AG08396 (cell line): ENCODE data around the gene HES1.
"Not testable (repeated sequence)": the region's sequence is repeated elsewhere in the genome, so short reads cannot be mapped to it uniquely, and the experiment has no call there.

Experiments used
- DNase-seq: peaks from one replicate; pipeline ENCODE4 v3.0.0; 2012; ENCODE audit warnings: low spot score, mixed read lengths

Gene HES1

DNA sequence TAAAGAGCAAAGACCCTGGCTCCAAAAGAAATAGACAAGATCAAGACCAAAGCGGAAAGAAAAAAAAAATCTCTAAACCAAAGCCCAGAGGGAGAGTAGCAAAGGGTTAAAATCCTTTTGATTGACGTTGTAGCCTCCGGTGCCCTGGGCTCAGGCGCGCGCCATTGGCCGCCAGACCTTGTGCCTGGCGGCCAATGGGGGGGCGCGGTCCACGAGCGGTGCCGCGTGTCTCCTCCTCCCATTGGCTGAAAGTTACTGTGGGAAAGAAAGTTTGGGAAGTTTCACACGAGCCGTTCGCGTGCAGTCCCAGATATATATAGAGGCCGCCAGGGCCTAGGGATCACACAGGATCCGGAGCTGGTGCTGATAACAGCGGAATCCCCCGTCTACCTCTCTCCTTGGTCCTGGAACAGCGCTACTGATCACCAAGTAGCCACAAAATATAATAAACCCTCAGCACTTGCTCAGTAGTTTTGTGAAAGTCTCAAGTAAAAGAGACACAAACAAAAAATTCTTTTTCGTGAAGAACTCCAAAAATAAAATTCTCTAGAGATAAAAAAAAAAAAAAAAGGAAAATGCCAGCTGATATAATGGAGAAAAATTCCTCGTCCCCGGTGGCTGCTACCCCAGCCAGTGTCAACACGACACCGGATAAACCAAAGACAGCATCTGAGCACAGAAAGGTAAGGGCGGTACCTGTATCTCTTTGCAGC, at the start of gene HES1:
Gene HES1 (plus strand): TSS at position 343 of the 713 bp plus-strand sequence. CDS start 233 bp downstream, at position 576.
- DNase-seq: peak; percentile 97

DNA sequence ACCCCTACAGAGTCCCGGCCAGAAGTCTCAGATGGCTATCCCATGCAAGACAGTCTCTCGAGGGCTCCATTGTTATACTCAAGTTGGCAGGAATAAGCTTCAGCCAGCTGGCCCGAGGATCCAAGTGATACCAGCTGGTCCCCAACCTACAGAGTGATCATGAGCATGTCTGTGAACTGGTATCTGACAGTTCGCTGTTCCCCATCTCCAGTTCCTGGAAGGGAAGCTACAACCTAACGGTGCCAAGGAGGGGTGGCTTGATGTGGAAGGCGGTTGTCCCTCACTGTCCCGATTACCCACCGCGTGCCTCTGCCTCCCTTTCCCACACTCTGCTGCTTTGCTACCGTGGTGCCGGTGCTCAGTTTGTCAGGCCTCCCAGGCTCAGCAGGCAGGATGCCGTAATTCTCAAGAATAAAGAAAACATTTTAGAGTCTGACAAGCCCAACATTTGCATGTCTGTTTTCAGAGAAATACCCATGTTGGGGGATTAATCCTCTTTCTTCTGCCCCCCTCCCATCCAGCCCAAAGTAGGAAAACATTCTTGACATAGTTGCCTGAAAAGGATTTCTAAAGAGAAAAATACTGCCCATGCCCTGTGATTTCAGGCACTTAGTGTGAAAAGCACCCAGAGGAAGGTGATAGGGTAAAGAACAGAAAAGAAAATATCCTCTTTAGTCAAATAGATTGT, 49.4 kb upstream of the HES1 start:
- no peak for DNase-seq

GRCh38 chr3:194087280-194087679, 48.7 kb upstream of the HES1 start:
- DNase-seq: no peak

DNA sequence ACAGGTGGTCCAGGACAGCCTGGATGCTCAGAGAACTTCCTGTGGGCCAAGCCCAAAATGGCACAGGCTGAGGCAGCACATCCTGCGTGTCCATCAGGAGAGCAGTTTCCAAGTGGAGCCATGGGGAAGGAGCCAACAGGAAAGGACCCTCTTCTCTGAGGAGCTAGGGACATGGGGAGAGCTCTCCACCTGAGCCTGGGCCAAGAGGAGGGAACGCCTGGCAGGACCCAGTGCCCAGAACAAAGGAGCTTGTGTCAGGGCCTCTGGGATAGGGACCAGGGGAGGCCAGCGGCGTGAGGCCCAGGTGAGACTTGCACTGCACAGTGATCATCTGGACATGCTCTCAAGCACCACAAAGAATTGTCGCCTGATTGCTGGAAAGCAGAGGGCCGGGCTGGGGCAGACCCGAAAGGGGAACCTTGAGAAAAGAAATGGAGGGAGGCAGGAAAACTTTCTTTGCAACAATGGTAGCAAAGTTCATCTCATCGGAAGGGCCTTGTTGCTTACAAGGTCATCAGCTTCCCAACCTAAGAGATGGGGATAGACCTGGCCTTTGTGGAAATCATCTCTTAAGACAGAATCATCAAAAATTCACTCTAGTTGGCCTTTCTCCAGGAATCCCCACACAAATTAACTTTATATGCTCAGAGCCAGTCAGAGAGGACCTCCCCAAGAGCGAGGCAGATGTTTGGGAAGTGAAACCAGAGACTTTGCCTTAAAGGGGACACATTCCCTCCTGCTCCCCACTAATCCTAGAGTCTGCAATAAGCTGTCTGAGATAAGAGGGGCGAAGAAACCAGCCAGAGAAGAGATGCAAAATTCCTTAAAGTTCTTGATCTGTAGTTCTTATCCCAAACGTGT, 47.7 kb upstream of the HES1 start:
- no peak for DNase-seq

GRCh38 chr3:194089357-194090177, 46.4 kb upstream of the HES1 start:
- peak; percentile 61 for DNase-seq

- not testable (repeated sequence) for DNase-seq
These were observed 45.8 kb upstream of the HES1 start for GRCh38 chr3:194090178-194090555.

- no peak for DNase-seq
These were observed 45.2 kb upstream of the HES1 start for GRCh38 chr3:194090716-194091115.

- DNase-seq: no peak
These were observed 44.8 kb upstream of the HES1 start for GRCh38 chr3:194091141-194091540.

- DNase-seq: not testable (repeated sequence)
These were observed 44.1 kb upstream of the HES1 start for GRCh38 chr3:194091897-194092296.

DNA sequence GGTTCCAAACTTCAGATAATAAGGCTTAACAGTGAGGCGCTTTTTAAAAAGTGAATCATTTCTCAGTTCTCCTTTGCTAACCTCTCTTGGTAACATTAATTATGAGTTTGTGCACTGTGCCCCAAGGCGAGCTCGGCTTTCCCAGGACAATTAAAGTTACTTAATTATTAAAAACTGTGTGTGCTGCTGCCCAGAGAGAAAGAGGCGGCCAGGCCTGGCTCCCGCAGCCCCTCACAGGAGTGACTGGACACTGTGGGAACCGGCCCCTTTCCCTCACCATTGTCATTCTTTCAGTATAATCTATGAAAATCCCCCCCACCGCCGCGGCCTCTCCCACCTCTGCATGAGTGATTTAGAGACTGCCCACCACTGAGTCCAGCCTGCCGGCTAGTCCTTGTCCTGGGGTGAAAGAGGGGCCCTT, 43.1 kb upstream of the HES1 start:
- DNase-seq: no peak

DNA sequence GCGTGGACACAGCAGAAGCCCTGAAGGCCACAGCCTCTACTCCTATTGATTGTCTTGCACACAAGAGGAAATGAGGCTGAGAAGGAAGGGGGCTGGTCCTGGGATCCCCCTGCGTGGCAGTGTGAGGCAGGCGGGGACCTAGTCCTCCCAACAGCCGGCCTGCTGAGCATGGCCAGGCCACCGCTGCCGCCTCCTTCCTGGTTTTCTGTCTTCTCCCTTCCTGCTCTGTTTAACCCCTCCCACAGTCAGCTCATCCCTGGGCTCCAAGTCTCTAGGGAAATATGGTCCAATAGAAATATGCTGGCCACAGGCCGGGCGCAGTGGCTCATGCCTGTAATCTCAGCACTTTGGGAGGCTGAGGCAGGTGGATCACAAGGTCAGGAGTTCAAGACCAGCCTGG, 42.1 kb upstream of the HES1 start:
- DNase-seq: no peak

GRCh38 chr3:194095464-194095863, 40.5 kb upstream of the HES1 start:
- no peak for DNase-seq

DNA sequence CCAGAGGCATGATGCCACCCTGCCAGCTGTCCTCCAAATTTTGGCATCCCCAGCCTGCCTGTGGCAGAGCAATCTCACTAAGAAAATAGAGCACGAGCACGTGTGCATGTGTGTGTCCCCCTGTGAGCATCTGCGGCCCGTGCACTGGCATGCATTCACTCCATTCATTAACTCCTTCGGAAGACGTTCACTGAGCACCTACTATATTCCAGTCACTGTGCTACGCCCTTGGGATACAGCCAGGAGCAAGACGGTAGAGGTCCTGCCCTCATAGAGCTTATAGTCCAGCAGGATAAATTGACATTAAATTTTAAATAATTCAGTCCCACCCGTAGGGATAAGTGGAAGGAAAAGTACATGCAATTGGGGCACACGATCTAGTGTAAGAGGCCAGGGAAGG, 40.0 kb upstream of the HES1 start:
- no peak for DNase-seq

DNA sequence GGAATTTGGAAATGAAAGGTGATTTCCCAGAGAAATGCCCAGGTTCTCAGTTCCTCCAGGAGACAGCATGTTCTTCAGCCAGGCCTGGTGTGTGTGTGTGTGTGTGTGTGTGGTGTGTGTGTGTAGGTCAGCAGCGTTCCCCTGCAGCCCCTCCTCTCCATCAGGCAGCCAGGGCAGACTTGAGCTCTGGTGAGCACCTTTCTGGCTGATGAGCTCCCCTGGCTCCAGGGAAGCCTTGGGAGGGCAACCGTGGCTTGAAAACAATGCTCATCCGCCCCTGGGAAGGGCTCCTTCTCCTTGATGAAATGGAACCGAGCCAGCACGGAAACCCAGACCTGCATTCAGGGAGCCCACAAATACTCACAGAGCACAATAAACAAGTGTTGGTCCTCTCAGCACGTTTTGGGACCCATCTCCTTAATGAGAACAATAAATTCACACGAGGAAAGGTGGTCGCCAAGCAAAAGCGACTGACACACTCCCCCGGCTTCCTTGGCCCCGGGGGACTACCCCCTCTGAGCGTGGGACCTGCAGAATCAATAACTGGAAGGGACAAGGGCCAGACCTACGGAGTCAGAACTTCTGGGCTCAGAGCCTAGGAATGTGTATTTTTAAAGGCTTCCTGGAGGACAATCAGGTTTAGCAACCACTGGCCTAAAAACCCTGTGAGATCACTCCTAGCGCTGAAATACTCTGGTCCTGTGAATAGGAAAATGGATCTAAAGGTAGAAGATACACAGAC, 38.6 kb upstream of the HES1 start:
- no peak for DNase-seq

GRCh38 chr3:194098081-194098842, 37.7 kb upstream of the HES1 start:
- no peak for DNase-seq

DNA sequence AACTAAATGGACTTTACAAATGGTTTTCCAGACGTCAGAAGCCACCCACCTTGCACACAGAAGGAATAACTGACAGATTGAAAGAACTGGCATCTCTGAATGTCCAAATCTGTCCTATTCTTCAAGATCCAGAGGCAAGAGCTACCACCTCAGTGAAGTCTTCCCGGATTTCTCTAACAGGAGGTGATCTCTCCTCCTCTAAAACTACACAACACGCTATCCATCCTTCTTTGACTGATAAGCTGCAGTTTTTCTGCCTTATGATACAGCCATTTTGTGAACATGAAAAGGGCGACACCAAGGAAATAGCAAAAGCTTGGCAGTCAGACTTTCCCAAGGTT, 37.1 kb upstream of the HES1 start:
- no peak for DNase-seq

GRCh38 chr3:194099215-194099614, 36.7 kb upstream of the HES1 start:
- DNase-seq: no peak

DNA sequence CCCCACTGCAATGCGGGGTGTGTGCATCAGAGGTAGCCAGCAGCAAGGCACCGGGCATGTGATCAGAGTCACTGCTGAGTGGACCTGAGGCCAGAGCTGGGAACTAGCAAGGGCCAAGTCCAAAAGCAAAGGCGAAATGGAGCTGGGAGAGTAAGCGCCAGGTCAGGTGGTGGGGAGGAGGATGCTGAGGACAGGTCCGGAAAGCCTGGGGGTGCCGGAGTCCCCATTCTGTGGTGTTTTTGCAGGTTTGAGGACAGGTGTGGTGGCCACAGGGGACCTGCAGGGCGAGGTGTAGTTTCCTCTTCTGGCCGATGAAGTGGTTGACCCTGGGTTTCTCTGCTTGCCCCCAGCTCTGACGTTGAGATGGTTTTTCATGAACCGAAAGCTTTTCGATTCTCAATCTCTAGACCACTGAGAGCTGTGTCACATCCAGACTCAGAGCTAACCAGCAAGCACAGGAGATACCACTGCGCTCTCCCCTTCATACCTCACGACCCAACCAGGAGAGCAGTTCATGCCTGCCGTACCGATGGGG, 35.0 kb upstream of the HES1 start:
- DNase-seq: no peak

GRCh38 chr3:194101592-194102432, 34.1 kb upstream of the HES1 start:
- no peak for DNase-seq
